Measurements from ENCODE around the gene ADGRL1. TPM values are rescaled to one million over a fixed set of nuclear protein-coding genes. Genes with fewer than 3 reads are reported as not detected.

The ADGRL1 gene
- total and polyA plus RNA-seq, 9 of the 15 experiments (the other 6 are each of a cell fraction or from before 2014, with no cell fraction given), result 0.14 to 37.0 (median 8.6) TPM

DNA sequence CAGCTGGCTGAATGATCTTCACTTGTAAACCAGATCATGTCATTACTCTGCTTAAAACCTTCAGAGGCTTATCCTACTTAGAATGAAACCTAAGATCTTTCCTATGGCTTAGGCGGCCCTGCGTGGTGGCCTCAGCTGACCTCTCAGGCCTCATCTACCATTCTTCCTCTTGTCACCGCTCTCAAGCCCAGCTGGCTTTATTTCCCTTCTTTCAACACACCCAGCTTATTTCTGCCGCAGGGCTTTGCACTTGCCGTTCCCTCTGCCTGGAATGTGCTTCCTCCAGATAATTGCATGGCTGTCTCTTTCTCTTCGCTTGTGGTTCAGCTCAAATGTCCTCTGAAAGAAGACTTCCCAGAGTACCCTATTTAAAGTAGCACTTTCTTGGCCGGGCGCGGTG lies 66.0 kb downstream of the ADGRL1 start:
- in situ Hi-C loops (cut with MboI), result no loop called here
- 54% methylated on average over 9 of the region's 9 CpGs for WGBS (ENCODE audit: insufficient coverage, low coverage, missing lambda C conversion rate)
- intact Hi-C loops (cut with micrococcal nuclease), result loop anchor here (5.0 to 10.0 kb wide), 3 partner anchors 207 to 347 kb away; no protein-coding TSS in a partner anchor
- ATAC-seq (no peak), FAIRE-seq (no peak), DNase-seq (ENCODE audit: extremely low read depth in 1 of 4, low spot score in 3 of 4) (peak in 1 of 4 experiments; percentile 47)
- H3K27ac ChIP-seq (ENCODE audit: extremely low read depth, low read depth, low read length), result no peak overlapping the region
- peaks cover 12% of the 10 kb centered on the region for H4K20me1 ChIP-seq (replicated peaks; ENCODE audit: control insufficient read depth, insufficient read depth, low read length)
- ChIA-PET POLR2A (interaction anchor here (0.9 to 1.2 kb wide), 2 partner anchors 8 to 155 kb away, joined by 3 to 6 read pairs; no protein-coding TSS in a partner anchor), CTCF (ENCODE audit: low intra/inter-chr PET ratio) (no interaction called here)
- no peaks in the 10 kb centered on the region for H3K9me3 ChIP-seq (replicated peaks; ENCODE audit: control insufficient read depth, insufficient read depth, low read depth, low read length)
- H2AFZ ChIP-seq (ENCODE audit: low read depth, low read length), result no peak overlapping the region
- no peak overlapping the region for H3K4me3 ChIP-seq
- H3K27me3 ChIP-seq (ENCODE audit: control insufficient read depth in 2 of 2, insufficient read depth in 2 of 2, low read length in 2 of 2), result no peaks in the 10 kb centered on the region
- H3K9ac ChIP-seq (ENCODE audit: insufficient read depth in 1 of 2, low read depth in 2 of 2, low read length in 2 of 2), result peak overlapping the region in 1 of 2 experiments; percentile 19; a peak in 1 of 4 replicates
- no peaks in the 10 kb centered on the region for H3K36me3 ChIP-seq (ENCODE audit: control insufficient read depth, insufficient read depth, low read length)
- BruUV-seq (replicated peaks), result no TSS peak
- no peak overlapping the region; the same call in 1 of the 2 replicates for H3K4me2 ChIP-seq (ENCODE audit: insufficient read depth, low read length)
- no peaks in the 10 kb centered on the region for H3K9me1 ChIP-seq (ENCODE audit: control insufficient read depth, insufficient read depth, low read length)
- peaks cover 18 to 46% of the 10 kb centered on the region in 2 experiments for H3K4me1 ChIP-seq (replicated peaks in 1 of 2; ENCODE audit: control insufficient read depth in 2 of 2, insufficient read depth in 2 of 2, low read length in 2 of 2)
- peaks cover 22% of the 10 kb centered on the region for H3K79me2 ChIP-seq (ENCODE audit: control insufficient read depth, insufficient read depth, low read length)
- TF ChIP-seq ARID1B (IDR thresholded peaks at IDR 0.05), result peak; percentile 44; the same call in 1 of the 2 replicates
- no peak for TF ChIP-seq CREB3L1 (IDR thresholded peaks at IDR 0.05; ENCODE audit: borderline replicate concordance, low read depth)
- TF ChIP-seq HMG20A (CRISPR knock-in tag; conservative IDR thresholded peaks at IDR 0.05), result no peak
- no peak for TF ChIP-seq HNRNPUL1 (IDR thresholded peaks at IDR 0.05; ENCODE audit: low read length)
- no peak for TF ChIP-seq ZNF695 (CRISPR knock-in tag; IDR thresholded peaks at IDR 0.05)
- TF ChIP-seq CREM (IDR thresholded peaks at IDR 0.05; ENCODE audit: low read depth), result no peak
- no peak for TF ChIP-seq ZNF76 (CRISPR knock-in tag; IDR thresholded peaks at IDR 0.05; ENCODE audit: borderline replicate concordance)
- TF ChIP-seq CHD4 (IDR thresholded peaks at IDR 0.05; ENCODE audit: insufficient read depth, insufficient replicate concordance, low read depth, low read length, poor library complexity, severe bottlenecking), result no peak
- peak; percentile 34; the same call in 1 of the 2 replicates for TF ChIP-seq ARID4B (CRISPR knock-in tag; IDR thresholded peaks at IDR 0.05)
- TF ChIP-seq, protein P1, sequence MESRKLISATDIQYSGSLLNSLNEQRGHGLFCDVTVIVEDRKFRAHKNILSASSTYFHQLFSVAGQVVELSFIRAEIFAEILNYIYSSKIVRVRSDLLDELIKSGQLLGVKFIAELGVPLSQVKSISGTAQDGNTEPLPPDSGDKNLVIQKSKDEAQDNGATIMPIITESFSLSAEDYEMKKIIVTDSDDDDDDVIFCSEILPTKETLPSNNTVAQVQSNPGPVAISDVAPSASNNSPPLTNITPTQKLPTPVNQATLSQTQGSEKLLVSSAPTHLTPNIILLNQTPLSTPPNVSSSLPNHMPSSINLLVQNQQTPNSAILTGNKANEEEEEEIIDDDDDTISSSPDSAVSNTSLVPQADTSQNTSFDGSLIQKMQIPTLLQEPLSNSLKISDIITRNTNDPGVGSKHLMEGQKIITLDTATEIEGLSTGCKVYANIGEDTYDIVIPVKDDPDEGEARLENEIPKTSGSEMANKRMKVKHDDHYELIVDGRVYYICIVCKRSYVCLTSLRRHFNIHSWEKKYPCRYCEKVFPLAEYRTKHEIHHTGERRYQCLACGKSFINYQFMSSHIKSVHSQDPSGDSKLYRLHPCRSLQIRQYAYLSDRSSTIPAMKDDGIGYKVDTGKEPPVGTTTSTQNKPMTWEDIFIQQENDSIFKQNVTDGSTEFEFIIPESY (CRISPR knock-in tag; IDR thresholded peaks at IDR 0.05), result peak; percentile 82
- TF ChIP-seq KLF10 (CRISPR knock-in tag; IDR thresholded peaks at IDR 0.05), result no peak
- no peak for TF ChIP-seq ZNF212 (CRISPR knock-in tag; IDR thresholded peaks at IDR 0.05)
- TF ChIP-seq DPF2 (IDR thresholded peaks at IDR 0.05), result peak; percentile 40; the same call in 1 of the 2 replicates
